Tibial nerve (tissue), 4 donors: ENCODE data around the gene CNIH3. TPM values are rescaled to one million over a fixed set of nuclear protein-coding genes. Genes with fewer than 3 reads are reported as not detected.

Experiments used
- DNase-seq, 2 donors: peaks; one replicate each; pipeline ENCODE4 v3.0.0-alpha.2; 2019; ENCODE audit warnings: low spot score in 2 of 2
- H3K27ac ChIP-seq, 4 donors: fragments of 200-600 bp; sonication (generic) in 3 of 4; one replicate each; pipeline ENCODE4 v1.5.1; 2017 to 2019; ENCODE audit warnings: mild to moderate bottlenecking in 1 of 4
- H3K27me3 ChIP-seq, 2 donors: fragments of 200-600 bp; sonication (generic) in 1 of 2; one replicate each; pipeline versions ENCODE4 v1.5.1 to v1.6.0; 2017 to 2019
- H3K36me3 ChIP-seq, 3 donors: fragments of 200-600 bp; sonication (generic); one replicate each; pipeline ENCODE4 v1.5.1; 2018 to 2019
- H3K4me1 ChIP-seq, 4 donors: fragments of 200-600 bp; sonication (generic) in 3 of 4; one replicate each; pipeline ENCODE4 v1.5.1; 2017 to 2019
- H3K4me3 ChIP-seq, 4 donors: fragments of 200-600 bp; sonication (generic) in 3 of 4; one replicate each; pipeline ENCODE4 v1.5.1; 2017 to 2019; ENCODE audit warnings: mild to moderate bottlenecking in 1 of 4, moderate library complexity in 1 of 4
- H3K9me3 ChIP-seq, 4 donors: fragments of 200-600 bp; sonication (generic) in 3 of 4; one replicate each; pipeline ENCODE4 v1.5.1; 2017 to 2019
- CTCF ChIP-seq, 5 experiments: fragments of 200-600 bp in 3 of 5; fragments of 450-650 bp in 2 of 5; sonication (generic) in 3 of 5; IDR thresholded peaks; one replicate each; pipeline ENCODE4 v1.5.1; 2016 to 2019; ENCODE audit warnings: antibody characterized with exemption in 5 of 5, mild to moderate bottlenecking in 3 of 5, moderate library complexity in 2 of 5
- EP300 ChIP-seq, 2 donors: sonication (generic); formaldehyde crosslinking; IDR thresholded peaks; one replicate each; pipeline ENCODE4 v1.6.1; 2017; ENCODE audit warnings: antibody characterized with exemption in 2 of 2, mild to moderate bottlenecking in 1 of 2
- POLR2A ChIP-seq, 2 donors: fragments of 450-650 bp; IDR thresholded peaks; one replicate each; pipeline ENCODE4 v1.6.1; 2017; ENCODE audit warnings: antibody characterized with exemption in 2 of 2, mild to moderate bottlenecking in 2 of 2, moderate library complexity in 2 of 2
- WGBS, 2 donors: methylation state at CpG; one replicate each; pipeline ENCODE4 v1.1.5; 2018; 5-methylcytosine and 5-hydroxymethylcytosine counted together
- total RNA-seq, 4 donors: library from RNA; depleted of rRNA; stranded (reverse); fragments of >200 nt; gene quantifications; one replicate each; pipeline ENCODE4 v1.1.0, GENCODE V29; 2016

The CNIH3 gene
- total RNA-seq, 4 donors from 2014 or later: 1.8 to 7.6 (median 4.7) TPM

GRCh38 chr1:224749916-224750315 is 133.8 kb downstream of the CNIH3 start:
- no peak overlapping the region for H3K27ac ChIP-seq
- H3K4me3 ChIP-seq: no peak overlapping the region
- no peaks in the 10 kb centered on the region for H3K36me3 ChIP-seq
- H3K9me3 ChIP-seq: no peaks in the 10 kb centered on the region
- TF ChIP-seq POLR2A (IDR thresholded peaks at IDR 0.05) (no peak), CTCF (IDR thresholded peaks at IDR 0.05) (no peak), EP300 (IDR thresholded peaks at IDR 0.05) (no peak)
- no peak for DNase-seq
- no peaks in the 10 kb centered on the region for H3K27me3 ChIP-seq
- 88 to 90% methylated on average over 4 of the region's 4 CpGs for WGBS, 2 donors
- H3K4me1 ChIP-seq: no peaks in the 10 kb centered on the region

GRCh38 chr1:224751624-224752311 is 135.7 kb downstream of the CNIH3 start:
- no peaks in the 10 kb centered on the region for H3K36me3 ChIP-seq
- DNase-seq: no peak
- no peak for TF ChIP-seq EP300 (IDR thresholded peaks at IDR 0.05)
- TF ChIP-seq POLR2A (IDR thresholded peaks at IDR 0.05): no peak
- TF ChIP-seq CTCF (IDR thresholded peaks at IDR 0.05): no peak
- 70 to 73% methylated on average over 6 of the region's 6 CpGs for WGBS, 2 donors
- H3K27ac ChIP-seq: no peak overlapping the region
- no peaks in the 10 kb centered on the region for H3K9me3 ChIP-seq
- no peaks in the 10 kb centered on the region for H3K4me1 ChIP-seq
- no peak overlapping the region for H3K4me3 ChIP-seq
- H3K27me3 ChIP-seq: no peaks in the 10 kb centered on the region

- DNase-seq: no peak
- peaks cover 0 to under 1% (median 0%) of the 10 kb centered on the region in 4 donors for H3K9me3 ChIP-seq
- 79 to 81% methylated on average over 1 of the region's 1 CpG for WGBS, 2 donors
- no peak overlapping the region for H3K27ac ChIP-seq
- H3K4me1 ChIP-seq: no peaks in the 10 kb centered on the region
- no peaks in the 10 kb centered on the region for H3K27me3 ChIP-seq
- no peak overlapping the region for H3K4me3 ChIP-seq
- TF ChIP-seq POLR2A (IDR thresholded peaks at IDR 0.05) (no peak), CTCF (IDR thresholded peaks at IDR 0.05) (no peak), EP300 (IDR thresholded peaks at IDR 0.05) (no peak)
- H3K36me3 ChIP-seq: no peaks in the 10 kb centered on the region
Measured at GRCh38 chr1:224753491-224753890, 137.4 kb downstream of the CNIH3 start.

GRCh38 chr1:224755586-224755985 is 139.5 kb downstream of the CNIH3 start:
- no peak for DNase-seq
- no peak overlapping the region for H3K4me3 ChIP-seq
- 67 to 74% methylated on average over 4 of the region's 4 CpGs for WGBS, 2 donors
- H3K27me3 ChIP-seq: no peaks in the 10 kb centered on the region
- H3K36me3 ChIP-seq: no peaks in the 10 kb centered on the region
- H3K4me1 ChIP-seq: no peaks in the 10 kb centered on the region
- TF ChIP-seq CTCF (IDR thresholded peaks at IDR 0.05): no peak
- TF ChIP-seq POLR2A (IDR thresholded peaks at IDR 0.05): no peak
- no peak for TF ChIP-seq EP300 (IDR thresholded peaks at IDR 0.05)
- H3K27ac ChIP-seq: no peak overlapping the region
- peaks cover 0 to 13% (median 0%) of the 10 kb centered on the region in 4 donors for H3K9me3 ChIP-seq

- TF ChIP-seq POLR2A (IDR thresholded peaks at IDR 0.05) (no peak), CTCF (IDR thresholded peaks at IDR 0.05) (no peak), EP300 (IDR thresholded peaks at IDR 0.05) (no peak)
- 92 to 94% methylated on average over 5 of the region's 5 CpGs for WGBS, 2 donors
- no peaks in the 10 kb centered on the region for H3K36me3 ChIP-seq
Measured at GRCh38 chr1:224757508-224757907, 141.4 kb downstream of the CNIH3 start.

More at GRCh38 chr1:224757508-224757907, 141.4 kb downstream of the CNIH3 start:
- Histone ChIP-seq H3K9me3 (peaks cover 0 to 13% (median 0%) of the 10 kb centered on the region in 4 donors), H3K4me1 (no peaks in the 10 kb centered on the region), H3K27me3 (no peaks in the 10 kb centered on the region), H3K27ac (no peak overlapping the region), H3K4me3 (no peak overlapping the region)
- no peak for DNase-seq
